Activated naive CD4-positive, alpha-beta T cell treated with anti-CD3 and anti-CD28 coated beads for 36 hours (primary cell): ENCODE data around the gene TPH2. TPM values are rescaled to one million over a fixed set of nuclear protein-coding genes. Genes with fewer than 3 reads are reported as not detected.

Source experiments
- CTCF ChIA-PET: fragments of 350-600 bp; sonication (Branson Sonifier 250); formaldehyde crosslinking; loops from one replicate; lab custom pipeline; 2021; ENCODE audit warnings: antibody characterized with exemption; lab: Charles Lee
- DNase-seq: peaks from one replicate; pipeline ENCODE4 v3.0.0-alpha.2; 2020
- H3K27ac Mint-ChIP-seq: one replicate; pipeline ENCODE4 v1.8.0; 2021; ENCODE audit warnings: mild to moderate bottlenecking, mixed read lengths
- H3K27me3 Mint-ChIP-seq: one replicate; pipeline ENCODE4 v1.8.0; 2021; ENCODE audit warnings: low read depth, mixed read lengths
- H3K36me3 Mint-ChIP-seq: one replicate; pipeline ENCODE4 v1.8.0; 2021; ENCODE audit warnings: low read depth, mixed read lengths
- H3K4me1 Mint-ChIP-seq: one replicate; pipeline ENCODE4 v1.8.0; 2021; ENCODE audit warnings: low read depth, mixed read lengths
- H3K4me3 Mint-ChIP-seq: one replicate; pipeline ENCODE4 v1.8.0; 2021; ENCODE audit warnings: mild to moderate bottlenecking, moderate library complexity, mixed read lengths
- H3K9me3 Mint-ChIP-seq: one replicate; pipeline ENCODE4 v1.8.0; 2021; ENCODE audit warnings: mixed read lengths
- intact Hi-C: fragments of 100-400 bp; cut with micrococcal nuclease; formaldehyde crosslinking; loops from one replicate; pipeline ENCODE4 v1.15.1; 2023
- total RNA-seq, 2 experiments: library from RNA; stranded (reverse); gene quantifications; one replicate each; pipeline ENCODE4 v1.2.3, GENCODE V29; 2021

Gene TPH2
- total RNA-seq, 2 experiments from 2014 or later = not detected

GRCh38 chr12:71969330-71969729 is 30.7 kb downstream of the TPH2 start:
- no peak overlapping the region for H3K4me3 Mint-ChIP-seq
- no peaks in the 10 kb centered on the region for H3K36me3 Mint-ChIP-seq
- intact Hi-C loops = no loop called here
- no peak overlapping the region for H3K27ac Mint-ChIP-seq
- DNase-seq = no peak
- H3K27me3 Mint-ChIP-seq = peaks cover 21% of the 10 kb centered on the region
- H3K4me1 Mint-ChIP-seq = peaks cover 6% of the 10 kb centered on the region
- H3K9me3 Mint-ChIP-seq = no peaks in the 10 kb centered on the region
- CTCF ChIA-PET = no interaction called here

- Mint-ChIP-seq H3K27ac (no peak overlapping the region), H3K27me3 (peaks cover 21% of the 10 kb centered on the region), H3K9me3 (no peaks in the 10 kb centered on the region), H3K36me3 (no peaks in the 10 kb centered on the region), H3K4me1 (peaks cover 6% of the 10 kb centered on the region), H3K4me3 (no peak overlapping the region)
- intact Hi-C loops = no loop called here
- no peak for DNase-seq
- CTCF ChIA-PET = no interaction called here
Observed at GRCh38 chr12:71970031-71970430, 31.4 kb downstream of the TPH2 start.

- Mint-ChIP-seq H3K4me3 (no peak overlapping the region), H3K4me1 (peaks cover 6% of the 10 kb centered on the region), H3K27ac (no peak overlapping the region), H3K27me3 (peaks cover 10% of the 10 kb centered on the region), H3K36me3 (no peaks in the 10 kb centered on the region), H3K9me3 (no peaks in the 10 kb centered on the region)
- DNase-seq = no peak
- CTCF ChIA-PET = no interaction called here
- intact Hi-C loops = no loop called here
Observed at GRCh38 chr12:71972441-71973074, 33.9 kb downstream of the TPH2 start.

- no peak for DNase-seq
- intact Hi-C loops = no loop called here
- CTCF ChIA-PET = no interaction called here
- no peak overlapping the region for H3K4me3 Mint-ChIP-seq
- H3K36me3 Mint-ChIP-seq = no peaks in the 10 kb centered on the region
- H3K4me1 Mint-ChIP-seq = peaks cover 6% of the 10 kb centered on the region
- H3K27ac Mint-ChIP-seq = no peak overlapping the region
- H3K27me3 Mint-ChIP-seq = peaks cover 4% of the 10 kb centered on the region
- no peaks in the 10 kb centered on the region for H3K9me3 Mint-ChIP-seq
Observed at GRCh38 chr12:71973687-71974086, 35.0 kb downstream of the TPH2 start.

GRCh38 chr12:71980538-71980937 is 41.9 kb downstream of the TPH2 start:
- intact Hi-C loops = no loop called here
- Mint-ChIP-seq H3K27ac (no peak overlapping the region), H3K36me3 (no peaks in the 10 kb centered on the region), H3K9me3 (no peaks in the 10 kb centered on the region), H3K27me3 (peaks cover 3% of the 10 kb centered on the region), H3K4me3 (no peak overlapping the region), H3K4me1 (no peaks in the 10 kb centered on the region)
- CTCF ChIA-PET = no interaction called here
- no peak for DNase-seq

GRCh38 chr12:71981149-71981548 is 42.5 kb downstream of the TPH2 start:
- no peaks in the 10 kb centered on the region for H3K36me3 Mint-ChIP-seq
- CTCF ChIA-PET = no interaction called here
- H3K27me3 Mint-ChIP-seq = peaks cover 3% of the 10 kb centered on the region
- intact Hi-C loops = no loop called here
- H3K27ac Mint-ChIP-seq = no peak overlapping the region
- no peak for DNase-seq
- H3K9me3 Mint-ChIP-seq = no peaks in the 10 kb centered on the region
- H3K4me1 Mint-ChIP-seq = no peaks in the 10 kb centered on the region
- H3K4me3 Mint-ChIP-seq = no peak overlapping the region

- intact Hi-C loops = no loop called here
- Mint-ChIP-seq H3K4me1 (no peaks in the 10 kb centered on the region), H3K36me3 (no peaks in the 10 kb centered on the region), H3K27me3 (peaks cover 11% of the 10 kb centered on the region), H3K27ac (no peak overlapping the region), H3K4me3 (no peak overlapping the region), H3K9me3 (no peaks in the 10 kb centered on the region)
- CTCF ChIA-PET = no interaction called here
- DNase-seq = no peak
Observed at GRCh38 chr12:71994715-71995114, 56.1 kb downstream of the TPH2 start.

- Mint-ChIP-seq H3K36me3 (no peaks in the 10 kb centered on the region), H3K4me1 (no peaks in the 10 kb centered on the region), H3K27me3 (peaks cover 9% of the 10 kb centered on the region), H3K4me3 (no peak overlapping the region), H3K9me3 (no peaks in the 10 kb centered on the region), H3K27ac (no peak overlapping the region)
- CTCF ChIA-PET = no interaction called here
- no peak for DNase-seq
- intact Hi-C loops = no loop called here
Observed at GRCh38 chr12:71999795-72000194, 61.1 kb downstream of the TPH2 start.

GRCh38 chr12:72000969-72001648 is 62.5 kb downstream of the TPH2 start:
- no peaks in the 10 kb centered on the region for H3K9me3 Mint-ChIP-seq
- H3K36me3 Mint-ChIP-seq = no peaks in the 10 kb centered on the region
- intact Hi-C loops = no loop called here
- CTCF ChIA-PET = no interaction called here
- no peak overlapping the region for H3K27ac Mint-ChIP-seq
- DNase-seq = no peak
- no peaks in the 10 kb centered on the region for H3K4me1 Mint-ChIP-seq
- peaks cover 10% of the 10 kb centered on the region for H3K27me3 Mint-ChIP-seq
- no peak overlapping the region for H3K4me3 Mint-ChIP-seq

- Mint-ChIP-seq H3K27me3 (peaks cover 23% of the 10 kb centered on the region), H3K4me1 (no peaks in the 10 kb centered on the region), H3K4me3 (no peak overlapping the region), H3K36me3 (no peaks in the 10 kb centered on the region), H3K27ac (no peak overlapping the region), H3K9me3 (no peaks in the 10 kb centered on the region)
- no peak for DNase-seq
- CTCF ChIA-PET = no interaction called here
- intact Hi-C loops = no loop called here
Observed at GRCh38 chr12:72006766-72007165, 68.1 kb downstream of the TPH2 start.

GRCh38 chr12:72010356-72010755 is 71.7 kb downstream of the TPH2 start:
- Mint-ChIP-seq H3K27me3 (peaks cover 18% of the 10 kb centered on the region), H3K4me3 (no peak overlapping the region), H3K9me3 (no peaks in the 10 kb centered on the region), H3K27ac (no peak overlapping the region), H3K4me1 (no peaks in the 10 kb centered on the region), H3K36me3 (no peaks in the 10 kb centered on the region)
- CTCF ChIA-PET = interaction anchor here (0.6 kb wide), 1 partner anchor 8 kb away, joined by 3 read pairs; no protein-coding TSS in a partner anchor
- intact Hi-C loops = no loop called here
- DNase-seq = no peak

GRCh38 chr12:72011374-72011773 is 72.7 kb downstream of the TPH2 start:
- no peak overlapping the region for H3K4me3 Mint-ChIP-seq
- CTCF ChIA-PET = no interaction called here
- H3K27ac Mint-ChIP-seq = no peak overlapping the region
- H3K9me3 Mint-ChIP-seq = no peaks in the 10 kb centered on the region
- no peaks in the 10 kb centered on the region for H3K36me3 Mint-ChIP-seq
- no peak for DNase-seq
- peaks cover 15% of the 10 kb centered on the region for H3K27me3 Mint-ChIP-seq
- no peaks in the 10 kb centered on the region for H3K4me1 Mint-ChIP-seq
- intact Hi-C loops = no loop called here

GRCh38 chr12:72012874-72013273 is 74.2 kb downstream of the TPH2 start:
- Mint-ChIP-seq H3K36me3 (no peaks in the 10 kb centered on the region), H3K4me3 (no peak overlapping the region), H3K27ac (no peak overlapping the region), H3K9me3 (no peaks in the 10 kb centered on the region), H3K4me1 (no peaks in the 10 kb centered on the region), H3K27me3 (peaks cover 12% of the 10 kb centered on the region)
- intact Hi-C loops = no loop called here
- DNase-seq = no peak
- CTCF ChIA-PET = interaction anchor here (1.0 kb wide), 1 partner anchor 18 kb away, joined by 4 read pairs; no protein-coding TSS in a partner anchor
